Large intestine (tissue), 3 donors: ENCODE measurements around the gene PDZRN3. TPM values are rescaled to one million over a fixed set of nuclear protein-coding genes. Genes with fewer than 3 reads are reported as not detected.

Source experiments
- DNase-seq, 2 donors: peaks; one replicate each; pipeline versions ENCODE4 v3.0.0 to v3.0.0-alpha.2; 2013
- H3K27ac ChIP-seq: one replicate; pipeline ENCODE4 v1.5.1; 2013; ENCODE audit warnings: low read length
- H3K27me3 ChIP-seq: 2 replicates; pipeline ENCODE4 v1.6.1; 2013; ENCODE audit warnings: low read length; ENCODE audit not compliant: control insufficient read depth, insufficient read depth
- H3K36me3 ChIP-seq: 2 replicates; pipeline ENCODE4 v1.6.1; 2013; ENCODE audit warnings: low read length; ENCODE audit not compliant: control insufficient read depth, insufficient read depth
- H3K4me1 ChIP-seq: one replicate; pipeline ENCODE4 v1.6.1; 2013; ENCODE audit warnings: low read length; ENCODE audit not compliant: control insufficient read depth, insufficient read depth
- H3K4me3 ChIP-seq: one replicate; pipeline ENCODE4 v1.5.1; 2013; ENCODE audit warnings: low read length
- H3K9me3 ChIP-seq: one replicate; pipeline ENCODE4 v1.6.1; 2013; ENCODE audit warnings: mild to moderate bottlenecking, low read depth, low read length, moderate library complexity; ENCODE audit not compliant: control insufficient read depth
- WGBS: methylation state at CpG from one replicate; pipeline ENCODE4 v1.1.5; 2013; ENCODE audit warnings: low lambda C conversion rate; ENCODE audit not compliant: insufficient coverage; 5-methylcytosine and 5-hydroxymethylcytosine counted together
- polyA plus RNA-seq: library from polyadenylated mRNA; unstranded; fragments of 120-200 nt; gene quantifications from one replicate; pipeline ENCODE4 v1.2.1, GENCODE V29; 2013

The PDZRN3 gene
- polyA plus RNA-seq, 1 donor: 40.7 TPM

DNA sequence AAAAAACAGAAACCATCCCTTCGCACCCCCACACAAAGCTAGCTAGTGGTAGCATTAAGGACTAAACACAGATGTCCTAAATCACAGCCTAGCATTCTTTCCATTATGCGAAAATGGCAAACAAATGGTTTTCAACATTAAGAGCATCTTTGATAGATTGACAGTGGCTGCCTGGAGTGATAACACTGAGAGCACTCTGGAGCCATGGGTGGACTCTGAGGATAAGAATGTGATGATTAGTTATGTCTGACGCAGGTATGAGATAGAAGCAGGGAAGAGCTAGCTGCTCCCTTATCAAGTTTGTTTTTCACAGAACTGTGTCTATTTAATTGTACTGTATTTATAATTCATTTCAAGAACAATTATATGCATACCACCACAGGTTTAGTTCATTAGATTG lies 142.9 kb downstream of the PDZRN3 start:
- no peak overlapping the region for H3K27ac ChIP-seq
- H3K4me3 ChIP-seq: no peak overlapping the region
- H3K4me1 ChIP-seq: no peaks in the 10 kb centered on the region
- no peak for DNase-seq
- no peaks in the 10 kb centered on the region for H3K36me3 ChIP-seq
- 100% methylated on average over 1 of the region's 3 CpGs for WGBS
- H3K9me3 ChIP-seq: no peaks in the 10 kb centered on the region
- no peaks in the 10 kb centered on the region for H3K27me3 ChIP-seq

GRCh38 chr3:73480187-73480672 lies 144.5 kb downstream of the PDZRN3 start:
- no peaks in the 10 kb centered on the region for H3K27me3 ChIP-seq
- H3K4me3 ChIP-seq: no peak overlapping the region
- no peak for DNase-seq
- no CpG with 5 or more reads among the region's 3 CpGs for WGBS
- H3K27ac ChIP-seq: no peak overlapping the region
- H3K36me3 ChIP-seq: no peaks in the 10 kb centered on the region
- no peaks in the 10 kb centered on the region for H3K4me1 ChIP-seq
- no peaks in the 10 kb centered on the region for H3K9me3 ChIP-seq

DNA sequence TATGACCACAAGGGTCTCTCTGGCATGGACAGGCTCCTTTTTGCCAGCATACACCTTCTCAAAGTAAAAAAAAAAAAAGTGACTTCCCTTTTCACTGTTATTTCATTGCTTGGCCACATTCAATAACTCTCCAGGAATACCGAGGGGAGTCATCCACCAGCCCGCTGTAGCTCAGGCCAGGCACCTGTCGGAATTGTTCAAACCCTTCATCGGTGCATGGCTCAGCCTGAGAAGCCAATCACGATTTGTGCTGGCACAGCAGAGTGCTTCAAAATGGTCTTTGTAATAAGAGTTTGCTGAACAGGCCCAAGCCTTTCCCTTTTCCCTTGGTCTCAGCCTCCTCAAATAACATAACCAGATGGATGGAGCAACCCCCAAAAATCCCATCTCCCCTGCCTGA lies 145.4 kb downstream of the PDZRN3 start:
- Histone ChIP-seq H3K27me3 (no peaks in the 10 kb centered on the region), H3K27ac (no peak overlapping the region), H3K4me3 (no peak overlapping the region), H3K9me3 (no peaks in the 10 kb centered on the region), H3K36me3 (no peaks in the 10 kb centered on the region), H3K4me1 (peaks cover 6% of the 10 kb centered on the region)
- no CpG with 5 or more reads among the region's 5 CpGs for WGBS
- no peak for DNase-seq

- no peak for DNase-seq
- Histone ChIP-seq H3K9me3 (no peaks in the 10 kb centered on the region), H3K4me3 (no peak overlapping the region), H3K27me3 (no peaks in the 10 kb centered on the region), H3K27ac (no peak overlapping the region), H3K4me1 (peaks cover 10% of the 10 kb centered on the region), H3K36me3 (no peaks in the 10 kb centered on the region)
- WGBS: no CpG with 5 or more reads among the region's 1 CpG
Measured at GRCh38 chr3:73478858-73479257, 145.9 kb downstream of the PDZRN3 start.

- Histone ChIP-seq H3K9me3 (no peaks in the 10 kb centered on the region), H3K36me3 (no peaks in the 10 kb centered on the region), H3K27me3 (no peaks in the 10 kb centered on the region), H3K4me1 (peaks cover 14% of the 10 kb centered on the region), H3K27ac (no peak overlapping the region), H3K4me3 (no peak overlapping the region)
- WGBS: no CpG with 5 or more reads among the region's 2 CpGs
- DNase-seq: no peak
Measured at GRCh38 chr3:73475717-73476116, 149.0 kb downstream of the PDZRN3 start.

GRCh38 chr3:73475175-73475574 lies 149.6 kb downstream of the PDZRN3 start:
- Histone ChIP-seq H3K4me1 (peaks cover 14% of the 10 kb centered on the region), H3K27me3 (no peaks in the 10 kb centered on the region), H3K27ac (no peak overlapping the region), H3K36me3 (no peaks in the 10 kb centered on the region), H3K9me3 (no peaks in the 10 kb centered on the region), H3K4me3 (no peak overlapping the region)
- WGBS: no CpG with 5 or more reads among the region's 4 CpGs
- no peak for DNase-seq

GRCh38 chr3:73474619-73475018 lies 150.1 kb downstream of the PDZRN3 start:
- no peak for DNase-seq
- no peak overlapping the region for H3K27ac ChIP-seq
- no peaks in the 10 kb centered on the region for H3K27me3 ChIP-seq
- H3K9me3 ChIP-seq: no peaks in the 10 kb centered on the region
- no CpG with 5 or more reads among the region's 1 CpG for WGBS
- H3K36me3 ChIP-seq: no peaks in the 10 kb centered on the region
- H3K4me1 ChIP-seq: peaks cover 14% of the 10 kb centered on the region
- H3K4me3 ChIP-seq: no peak overlapping the region

DNA sequence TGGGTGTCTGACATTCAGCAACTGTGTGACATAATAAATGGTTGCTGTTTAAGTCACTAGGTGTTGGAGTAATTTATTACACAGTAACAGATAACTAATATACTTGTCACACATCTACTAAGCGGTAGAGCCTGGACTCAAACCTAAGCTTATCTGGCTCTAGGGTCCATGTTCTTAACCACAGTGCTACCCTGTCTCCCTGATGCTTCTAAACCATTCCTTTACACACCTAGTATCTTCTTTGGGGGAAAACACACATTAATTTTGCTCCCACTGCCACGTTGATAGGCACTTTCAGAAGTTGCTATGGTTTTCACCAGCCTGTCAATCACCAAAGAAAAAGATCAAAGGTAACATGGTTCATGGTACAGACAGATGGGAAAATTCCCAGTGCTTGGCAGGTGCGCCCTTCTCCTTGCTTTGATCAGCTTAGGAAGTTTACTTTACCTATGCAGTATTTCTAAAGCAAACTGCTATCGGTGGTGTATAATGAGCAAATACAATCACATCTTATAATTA lies 150.8 kb downstream of the PDZRN3 start:
- Histone ChIP-seq H3K27me3 (no peaks in the 10 kb centered on the region), H3K4me3 (no peak overlapping the region), H3K9me3 (no peaks in the 10 kb centered on the region), H3K4me1 (peaks cover 14% of the 10 kb centered on the region), H3K27ac (no peak overlapping the region), H3K36me3 (no peaks in the 10 kb centered on the region)
- no CpG with 5 or more reads among the region's 4 CpGs for WGBS
- DNase-seq: peak in 1 of 2 donors; percentile 70

DNA sequence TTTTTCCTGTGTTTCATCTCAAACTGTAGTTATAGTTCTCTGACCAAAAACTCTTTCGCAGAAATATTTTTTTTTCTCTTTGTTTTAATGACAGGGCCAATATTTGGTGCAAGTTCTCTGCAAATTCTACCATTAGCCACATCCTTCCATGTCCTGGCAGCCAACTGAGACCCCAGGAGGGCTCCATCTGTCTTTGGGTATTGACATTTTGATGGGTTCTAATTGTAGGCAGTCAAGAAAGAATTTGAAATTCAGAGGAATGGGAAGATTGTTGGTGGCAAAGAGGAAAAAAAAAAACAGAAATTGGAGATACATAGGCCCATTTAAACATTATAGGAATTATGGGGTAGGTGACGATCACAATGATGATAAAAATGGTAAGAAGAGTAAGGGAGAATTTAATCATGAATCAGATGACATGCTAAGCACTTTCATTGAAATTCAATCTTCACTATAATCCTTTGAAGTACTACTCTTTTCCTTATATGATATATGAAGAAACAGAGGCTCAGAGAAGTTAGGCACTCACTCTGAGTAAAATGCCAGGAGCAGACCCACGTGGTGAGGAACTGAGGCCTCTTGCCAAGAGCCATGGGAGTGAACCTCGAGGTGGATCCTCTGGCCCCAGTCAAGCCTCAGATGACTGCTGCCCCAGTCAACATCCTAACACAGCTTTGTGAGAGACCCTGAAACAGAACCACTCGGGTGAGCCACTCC lies 151.4 kb downstream of the PDZRN3 start:
- no peak overlapping the region for H3K4me3 ChIP-seq
- peaks cover 14% of the 10 kb centered on the region for H3K4me1 ChIP-seq
- no peak for DNase-seq
- H3K36me3 ChIP-seq: no peaks in the 10 kb centered on the region
- no peaks in the 10 kb centered on the region for H3K9me3 ChIP-seq
- WGBS: 92% methylated on average over 2 of the region's 5 CpGs
- no peaks in the 10 kb centered on the region for H3K27me3 ChIP-seq
- no peak overlapping the region for H3K27ac ChIP-seq

DNA sequence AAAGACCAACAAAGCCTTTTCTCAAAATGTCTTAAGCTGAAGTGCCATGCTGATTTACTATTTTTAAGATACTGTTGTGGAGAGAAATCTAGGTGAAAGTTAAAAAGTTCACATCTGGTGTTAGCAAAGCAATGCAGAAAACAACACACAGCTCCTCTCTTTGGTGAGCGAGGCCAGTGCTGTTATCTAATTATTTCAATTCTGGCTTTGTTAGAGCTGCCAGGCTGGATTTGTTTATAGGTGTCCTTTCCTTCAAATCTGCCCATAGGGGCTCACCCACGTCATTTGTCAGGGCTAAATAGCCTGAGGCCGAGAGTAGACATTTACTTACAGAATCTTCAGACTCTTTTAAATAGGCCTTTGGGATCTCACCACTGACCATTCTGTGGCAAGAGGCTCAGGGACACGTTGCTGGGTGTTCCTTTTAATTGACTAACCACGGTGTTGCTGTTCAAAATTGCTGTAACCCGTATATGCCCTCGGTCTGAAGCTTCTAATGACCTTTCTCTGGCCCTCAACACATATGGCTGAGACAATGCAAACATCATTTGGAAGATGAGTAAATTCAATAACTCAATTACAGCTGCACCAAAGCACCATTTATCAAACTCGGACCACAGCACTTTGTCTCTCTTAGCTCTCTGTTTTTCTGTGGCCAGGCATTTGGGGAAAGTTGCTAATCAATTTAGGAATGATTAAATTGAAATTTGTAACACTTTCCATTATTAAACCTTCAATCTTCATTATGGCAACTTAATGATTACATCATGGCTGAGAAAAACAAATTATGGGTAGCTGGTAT lies 152.6 kb downstream of the PDZRN3 start:
- no peak for DNase-seq
- H3K4me1 ChIP-seq: peaks cover 14% of the 10 kb centered on the region
- H3K27me3 ChIP-seq: no peaks in the 10 kb centered on the region
- no peak overlapping the region for H3K27ac ChIP-seq
- H3K9me3 ChIP-seq: no peaks in the 10 kb centered on the region
- no peak overlapping the region for H3K4me3 ChIP-seq
- H3K36me3 ChIP-seq: no peaks in the 10 kb centered on the region
- no CpG with 5 or more reads among the region's 8 CpGs for WGBS
